Astrocyte (in vitro differentiated cells and primary cell): ENCODE results near the gene WDR6. TPM values are rescaled to one million over a fixed set of nuclear protein-coding genes. Genes with fewer than 3 reads are reported as not detected.

ENCODE experiments used
- DNase-seq: peaks from one replicate; pipeline ENCODE4 v3.0.0-alpha.2; 2010; ENCODE audit warnings: low read depth
- FAIRE-seq: peaks from 2 replicates; lab custom pipeline; 2011; peaks lifted over from hg19 to GRCh38; lab: Jason Lieb, UNC
- H2AFZ ChIP-seq: 2 replicates; pipeline ENCODE4 v1.6.0; 2012; ENCODE audit warnings: low read depth, low read length, inconsistent platforms
- H3K27ac ChIP-seq: 2 replicates; pipeline ENCODE4 v1.5.1; 2011; ENCODE audit warnings: low read depth, low read length, inconsistent platforms
- H3K27me3 ChIP-seq: 2 replicates; pipeline ENCODE4 v1.6.0; 2011; ENCODE audit warnings: low read length, inconsistent platforms; ENCODE audit not compliant: insufficient read depth
- H3K36me3 ChIP-seq: 2 replicates; pipeline ENCODE4 v1.5.1; 2011; ENCODE audit warnings: low read length, inconsistent platforms; ENCODE audit not compliant: insufficient read depth
- H3K4me1 ChIP-seq: 2 replicates; pipeline ENCODE4 v1.5.1; 2011; ENCODE audit warnings: low read length, inconsistent platforms; ENCODE audit not compliant: insufficient read depth
- H3K4me2 ChIP-seq: 2 replicates; pipeline ENCODE4 v1.6.0; 2012; ENCODE audit warnings: low read length, inconsistent platforms
- H3K4me3 ChIP-seq: 2 replicates; pipeline ENCODE4 v1.5.1; 2011; ENCODE audit warnings: low read depth, mild to moderate bottlenecking, low read length, inconsistent platforms; ENCODE audit not compliant: insufficient read depth
- H3K79me2 ChIP-seq: 2 replicates; pipeline ENCODE4 v1.6.0; 2012; ENCODE audit warnings: mild to moderate bottlenecking, low read length, inconsistent platforms; ENCODE audit not compliant: insufficient read depth
- H3K9ac ChIP-seq: 2 replicates; pipeline ENCODE4 v1.6.0; 2012; ENCODE audit warnings: mild to moderate bottlenecking, low read length, inconsistent platforms
- H3K9me3 ChIP-seq: 2 replicates; pipeline ENCODE4 v1.5.1; 2012; ENCODE audit warnings: low read depth, mild to moderate bottlenecking, low read length, inconsistent platforms; ENCODE audit not compliant: insufficient read depth
- H4K20me1 ChIP-seq: 2 replicates; pipeline ENCODE4 v1.6.0; 2012; ENCODE audit warnings: low read length, inconsistent platforms; ENCODE audit not compliant: insufficient read depth
- H3K27ac Mint-ChIP-seq: one replicate; pipeline ENCODE4 v1.8.0; 2021; ENCODE audit warnings: mild to moderate bottlenecking, mixed read lengths; ENCODE audit not compliant: unreplicated experiment
- H3K27me3 Mint-ChIP-seq: one replicate; pipeline ENCODE4 v1.8.0; 2021; ENCODE audit warnings: low read depth, mixed read lengths; ENCODE audit not compliant: unreplicated experiment
- H3K36me3 Mint-ChIP-seq: one replicate; pipeline ENCODE4 v1.8.0; 2021; ENCODE audit warnings: low read depth, mixed read lengths; ENCODE audit not compliant: unreplicated experiment
- H3K4me1 Mint-ChIP-seq: one replicate; pipeline ENCODE4 v1.8.0; 2021; ENCODE audit warnings: low read depth, mixed read lengths; ENCODE audit not compliant: unreplicated experiment
- H3K4me3 Mint-ChIP-seq: one replicate; pipeline ENCODE4 v1.8.0; 2021; ENCODE audit warnings: mild to moderate bottlenecking, moderate library complexity, mixed read lengths; ENCODE audit not compliant: unreplicated experiment
- H3K9me3 Mint-ChIP-seq: one replicate; pipeline ENCODE4 v1.8.0; 2021; ENCODE audit warnings: mild to moderate bottlenecking, mixed read lengths; ENCODE audit not compliant: unreplicated experiment
- CTCF ChIP-seq: IDR thresholded peaks from 2 replicates; pipeline ENCODE4 v1.5.1; 2011; ENCODE audit warnings: low read depth, mild to moderate bottlenecking, inconsistent platforms, low read length, moderate library complexity; ENCODE audit not compliant: insufficient read depth
- EZH2 ChIP-seq: IDR thresholded peaks from 2 replicates; pipeline ENCODE4 v1.6.1; 2012; ENCODE audit warnings: mild to moderate bottlenecking, low read length, inconsistent platforms; ENCODE audit not compliant: insufficient read depth
- total RNA-seq: library from RNA; stranded (reverse); gene quantifications from 2 replicates; pipeline ENCODE4 v1.2.1, GENCODE V29; 2021

Gene WDR6
- total RNA-seq, 1 donor from 2014 or later: 130 TPM

DNA sequence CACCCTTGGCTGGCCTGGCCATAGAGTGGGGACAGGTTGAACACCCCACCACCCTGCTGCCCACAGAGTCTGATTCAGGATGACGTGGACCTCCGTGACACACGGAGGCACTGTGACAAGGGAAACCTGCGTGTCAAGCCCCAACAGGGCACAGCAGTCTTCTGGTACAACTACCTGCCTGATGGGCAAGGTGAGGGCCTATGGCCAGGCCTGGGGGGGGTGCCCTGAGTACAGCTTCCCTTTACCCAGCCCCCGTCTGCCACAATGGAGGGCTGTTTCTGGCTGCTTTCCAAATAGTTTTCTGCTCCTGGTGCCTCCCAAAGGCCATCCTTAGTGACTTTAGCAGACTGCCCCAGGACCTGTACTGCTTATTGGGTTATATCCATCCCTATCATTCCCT is 1.2 kb upstream of the WDR6 start:
- Histone ChIP-seq H3K4me2 (peak overlapping the region; percentile 98), H2AFZ (peak overlapping the region; percentile 86), H3K9me3 (no peaks in the 10 kb centered on the region), H3K27me3 (no peaks in the 10 kb centered on the region), H3K36me3 (no peaks in the 10 kb centered on the region), H3K79me2 (peaks cover 46% of the 10 kb centered on the region), H4K20me1 (peaks cover 23% of the 10 kb centered on the region), H3K4me3 (peak overlapping the region; percentile 80), H3K27ac (peak overlapping the region; percentile 98), H3K9ac (peak overlapping the region; percentile 99), H3K4me1 (peaks cover 16% of the 10 kb centered on the region)
- H3K36me3 Mint-ChIP-seq: peaks cover 4% of the 10 kb centered on the region
- H3K9me3 Mint-ChIP-seq: no peaks in the 10 kb centered on the region
- DNase-seq (no peak), FAIRE-seq (no peak)
- peak overlapping the region; percentile 97 for H3K4me3 Mint-ChIP-seq
- H3K27ac Mint-ChIP-seq: peak overlapping the region; percentile 53
- TF ChIP-seq CTCF (no peak), EZH2 (no peak)
- H3K4me1 Mint-ChIP-seq: peaks cover 8% of the 10 kb centered on the region
- H3K27me3 Mint-ChIP-seq: no peaks in the 10 kb centered on the region

DNA sequence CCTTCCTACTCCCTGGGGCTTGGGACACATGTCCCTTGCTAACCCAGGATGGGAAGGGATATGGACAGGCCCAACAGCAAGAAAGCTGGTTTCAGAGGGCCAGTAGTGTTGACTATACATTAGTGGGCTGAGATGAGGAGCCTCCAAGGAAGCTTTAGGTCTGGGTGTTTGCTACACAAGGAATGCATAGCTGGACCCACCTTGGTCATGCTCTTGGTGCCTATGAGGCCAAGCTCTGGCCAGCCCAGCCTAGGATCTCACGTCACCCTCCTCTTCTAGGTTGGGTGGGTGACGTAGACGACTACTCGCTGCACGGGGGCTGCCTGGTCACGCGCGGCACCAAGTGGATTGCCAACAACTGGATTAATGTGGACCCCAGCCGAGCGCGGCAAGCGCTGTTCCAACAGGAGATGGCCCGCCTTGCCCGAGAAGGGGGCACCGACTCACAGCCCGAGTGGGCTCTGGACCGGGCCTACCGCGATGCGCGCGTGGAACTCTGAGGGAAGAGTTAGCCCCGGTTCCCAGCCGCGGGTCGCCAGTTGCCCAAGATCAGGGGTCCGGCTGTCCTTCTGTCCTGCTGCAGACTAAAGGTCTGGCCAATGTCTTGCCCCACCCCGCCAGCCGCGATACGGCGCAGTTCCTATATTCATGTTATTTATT is 653 bp upstream of the WDR6 start:
- Histone ChIP-seq H2AFZ (peak overlapping the region; percentile 86), H4K20me1 (peaks cover 29% of the 10 kb centered on the region), H3K9me3 (no peaks in the 10 kb centered on the region), H3K27me3 (no peaks in the 10 kb centered on the region), H3K36me3 (no peaks in the 10 kb centered on the region), H3K4me1 (peaks cover 16% of the 10 kb centered on the region), H3K79me2 (peaks cover 52% of the 10 kb centered on the region), H3K9ac (peak overlapping the region; percentile 99), H3K4me2 (peak overlapping the region; percentile 98), H3K27ac (peak overlapping the region; percentile 98), H3K4me3 (peak overlapping the region; percentile 80)
- H3K27me3 Mint-ChIP-seq: no peaks in the 10 kb centered on the region
- TF ChIP-seq CTCF (no peak), EZH2 (no peak)
- H3K9me3 Mint-ChIP-seq: no peaks in the 10 kb centered on the region
- H3K36me3 Mint-ChIP-seq: peaks cover 1% of the 10 kb centered on the region
- H3K4me3 Mint-ChIP-seq: peak overlapping the region; percentile 97
- DNase-seq (peak; percentile 52), FAIRE-seq (no peak)
- peaks cover 8% of the 10 kb centered on the region for H3K4me1 Mint-ChIP-seq
- H3K27ac Mint-ChIP-seq: peak overlapping the region; percentile 99
